GM19035 (cell line): ENCODE results near the gene RERE.

Experiments used
- ATAC-seq: cut with Tn5 transposase; IDR thresholded peaks from one replicate; pipeline ENCODE4 v1.9.1; 2021; ENCODE audit not compliant: unreplicated experiment

Gene RERE

GRCh38 chr1:8587784-8588183 lies 229.7 kb downstream of the RERE start:
- no peak for ATAC-seq

DNA sequence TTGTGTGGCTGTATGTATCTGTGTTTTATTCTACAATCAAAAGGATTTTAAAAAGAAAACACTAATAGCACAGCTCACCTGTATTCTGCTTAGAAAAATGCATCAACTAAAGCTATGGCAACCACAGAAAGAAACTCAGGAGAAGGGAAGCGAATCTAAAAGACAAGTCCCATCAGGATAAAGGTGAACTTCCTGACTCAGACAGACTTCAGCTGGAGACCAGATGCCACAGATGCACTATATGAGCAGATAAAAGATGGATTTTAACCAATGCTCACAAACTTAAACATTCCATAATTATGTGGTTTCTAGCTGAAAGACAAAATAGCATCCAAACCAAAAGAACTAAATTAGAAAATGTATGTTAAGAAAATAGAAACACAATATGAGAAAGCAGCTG lies 231.0 kb downstream of the RERE start:
- ATAC-seq = no peak

GRCh38 chr1:8584316-8584715 lies 233.1 kb downstream of the RERE start:
- ATAC-seq = no peak

- no peak for ATAC-seq
Observed at GRCh38 chr1:8583031-8583430, 234.4 kb downstream of the RERE start.

DNA sequence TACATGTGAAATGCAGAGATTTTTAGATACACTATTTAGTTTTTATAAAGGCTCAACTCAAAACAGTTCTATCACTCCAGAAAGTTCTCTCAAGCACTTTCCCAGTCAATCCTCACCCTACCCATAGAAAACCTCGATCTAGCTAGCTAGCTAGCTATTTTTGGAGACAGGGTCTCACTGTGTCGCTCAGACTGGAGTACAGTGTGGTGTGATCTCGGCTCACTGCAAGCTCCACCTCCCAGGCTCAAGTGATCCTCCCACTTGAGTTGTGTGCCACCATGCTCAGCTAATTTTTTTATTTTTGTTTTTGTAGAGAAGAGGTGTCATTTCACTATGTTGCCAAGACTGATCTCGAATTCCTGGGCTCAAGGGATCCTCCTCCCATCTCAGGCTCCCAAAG lies 236.9 kb downstream of the RERE start:
- no peak for ATAC-seq

DNA sequence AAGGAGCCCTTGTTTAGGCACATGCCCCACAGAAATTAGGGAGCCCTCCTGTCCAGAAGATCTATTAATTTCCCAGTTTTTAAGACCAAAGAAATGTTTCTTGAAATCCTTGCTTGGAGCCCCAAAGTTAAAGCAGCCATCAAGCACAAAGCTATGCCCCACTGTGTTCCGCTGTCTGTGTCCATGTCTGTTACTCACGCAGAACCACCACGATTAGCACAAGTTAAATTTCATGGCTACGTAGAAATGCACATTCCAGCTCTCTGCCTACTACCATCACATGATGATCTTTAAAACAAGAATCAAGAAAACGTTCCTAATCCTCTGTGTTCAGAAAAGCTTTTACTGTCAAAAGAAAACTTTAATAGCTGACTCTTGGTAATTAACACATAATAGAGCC lies 238.5 kb downstream of the RERE start:
- no peak for ATAC-seq

- no peak for ATAC-seq
Observed at GRCh38 chr1:8578132-8578877, 239.1 kb downstream of the RERE start.

DNA sequence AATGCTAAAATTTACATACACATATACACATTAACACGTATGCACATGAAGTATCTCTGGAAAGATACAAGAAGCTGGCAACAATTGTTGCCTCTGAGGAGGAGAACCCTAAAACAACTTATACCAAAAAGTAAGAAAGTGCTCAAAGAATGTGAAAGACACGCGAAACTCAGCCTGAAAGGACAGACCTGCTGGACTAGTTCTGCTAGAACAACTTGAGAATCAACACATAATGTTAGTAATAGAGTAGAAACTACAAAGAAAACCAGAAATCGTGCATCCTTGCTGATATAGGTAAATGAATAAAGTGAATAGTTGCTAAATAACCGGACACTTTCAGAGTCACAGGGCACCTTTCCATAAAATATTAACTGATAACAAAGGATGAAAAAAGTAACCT lies 242.5 kb downstream of the RERE start:
- ATAC-seq = no peak

GRCh38 chr1:8572106-8572505 lies 245.3 kb downstream of the RERE start:
- no peak for ATAC-seq

DNA sequence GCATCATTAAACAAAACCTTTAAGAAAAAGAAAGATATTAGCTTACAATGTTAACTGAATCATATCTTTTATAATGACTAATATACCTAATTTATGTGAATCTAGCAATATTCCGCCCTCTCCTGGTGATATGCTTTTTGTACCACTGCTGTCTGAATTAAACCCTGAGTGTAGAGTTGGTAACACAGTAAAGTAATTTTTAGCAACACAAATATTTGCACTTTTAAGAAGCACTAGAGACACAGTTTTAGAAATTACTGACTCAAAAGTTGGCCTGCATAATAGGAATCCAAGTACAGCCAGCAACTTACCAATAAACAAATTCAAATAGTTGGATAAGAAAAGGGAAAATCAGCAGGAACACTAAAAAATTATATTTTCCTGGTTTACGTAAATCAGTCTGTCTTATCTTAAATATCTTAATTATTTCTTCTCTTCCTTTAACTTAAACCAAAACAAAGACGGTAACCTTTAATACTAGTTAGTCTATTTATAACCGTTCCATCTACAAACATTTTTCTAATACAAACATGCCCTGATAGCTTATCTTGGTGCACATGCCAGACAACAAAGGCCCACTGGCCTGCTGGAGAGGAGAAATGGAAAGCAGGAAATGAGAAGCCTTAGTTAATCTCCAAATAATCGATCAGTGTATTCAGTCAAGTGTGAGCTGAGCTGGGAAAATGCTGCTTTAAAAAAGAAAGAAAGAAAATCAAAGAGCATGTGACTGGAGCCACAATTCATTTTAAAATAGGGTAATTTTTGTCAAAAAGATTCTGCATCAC lies 246.0 kb downstream of the RERE start:
- ATAC-seq = no peak

DNA sequence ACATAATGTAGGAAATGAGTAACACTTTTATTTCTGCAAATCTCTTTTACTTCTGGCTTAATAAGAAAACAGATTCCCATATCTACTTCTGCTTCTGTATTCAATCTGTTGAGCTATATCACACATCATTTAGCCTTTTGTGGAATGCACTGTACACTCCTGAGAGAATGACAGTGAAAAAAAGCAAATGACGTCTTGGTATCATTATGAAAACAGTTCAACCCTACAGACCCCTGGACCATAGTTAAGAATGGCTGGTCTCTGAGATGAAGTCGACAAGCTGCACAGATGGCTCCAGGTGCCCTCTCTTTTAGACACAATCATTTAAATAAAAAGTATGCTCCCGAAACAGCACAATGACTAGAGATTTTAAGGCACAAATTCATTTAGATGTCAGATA lies 247.0 kb downstream of the RERE start:
- ATAC-seq = no peak

DNA sequence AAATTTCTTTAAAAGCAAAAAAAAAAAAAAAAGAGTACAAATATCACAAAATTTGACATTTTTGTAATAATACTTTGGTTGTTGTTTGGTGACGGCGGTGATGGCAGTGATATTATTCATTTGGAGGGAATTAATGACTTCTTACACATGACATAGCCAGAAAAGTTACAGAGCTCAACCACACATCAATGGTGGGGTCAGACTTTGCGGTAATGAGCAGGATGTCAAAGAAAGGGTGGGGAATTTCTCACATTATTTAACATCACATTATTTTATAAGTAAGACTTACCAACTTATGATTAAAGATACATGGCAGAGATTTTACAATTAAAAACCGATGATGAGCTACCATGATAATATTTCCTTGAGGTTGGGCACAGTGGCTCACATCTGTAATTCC lies 248.2 kb downstream of the RERE start:
- no peak for ATAC-seq

GRCh38 chr1:8568837-8569236 lies 248.6 kb downstream of the RERE start:
- ATAC-seq = no peak

GRCh38 chr1:8567146-8567545 lies 250.3 kb downstream of the RERE start:
- ATAC-seq = no peak

- ATAC-seq = no peak
Observed at GRCh38 chr1:8565802-8566201, 251.6 kb downstream of the RERE start.

- no peak for ATAC-seq
Observed at GRCh38 chr1:8563944-8564537, 253.4 kb downstream of the RERE start.

- ATAC-seq = no peak
Observed at GRCh38 chr1:8562881-8563865, 254.3 kb downstream of the RERE start.

DNA sequence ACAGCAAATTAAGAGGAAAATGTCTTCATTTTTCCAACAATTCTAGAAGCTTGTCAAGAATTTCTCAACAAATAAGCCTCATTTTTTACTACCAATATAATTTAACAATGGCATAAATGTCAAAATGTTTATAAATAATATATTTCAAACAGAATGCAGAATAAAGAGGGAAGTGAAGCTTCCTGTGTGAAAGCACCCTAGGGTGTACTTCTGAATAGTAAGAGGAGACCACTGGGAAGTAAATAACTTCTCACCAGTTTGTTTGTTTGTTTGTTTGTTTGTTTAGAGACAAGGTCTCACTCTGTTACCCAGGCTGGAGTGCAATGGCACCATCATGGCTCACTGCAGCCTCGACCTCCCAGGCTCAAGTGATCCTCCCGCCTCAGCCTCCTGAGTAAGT lies 255.2 kb downstream of the RERE start:
- ATAC-seq = no peak

GRCh38 chr1:8560611-8561544 lies 256.6 kb downstream of the RERE start:
- no peak for ATAC-seq

DNA sequence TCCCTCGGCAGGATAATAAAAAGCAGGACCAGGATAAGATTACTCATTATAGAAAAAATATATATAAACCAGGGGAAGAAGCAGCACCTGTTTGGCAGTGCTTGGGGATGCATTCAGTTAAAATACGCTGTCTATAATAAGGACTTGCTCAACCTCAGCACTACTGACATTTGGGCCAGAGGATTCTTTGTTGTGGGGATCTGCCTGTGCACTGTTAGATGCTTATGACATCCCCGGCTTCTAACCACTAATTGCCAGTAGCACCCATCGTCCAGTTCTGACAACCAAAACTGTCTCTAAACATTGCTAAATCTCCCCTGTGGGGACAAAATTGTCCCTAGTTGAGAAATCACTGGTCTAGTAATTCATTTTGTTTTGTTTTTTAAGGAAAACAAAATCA lies 257.4 kb downstream of the RERE start:
- no peak for ATAC-seq
